ENCODE data around the gene RALGAPA2. TPM values are rescaled to one million over a fixed set of nuclear protein-coding genes. Genes with fewer than 3 reads are reported as not detected.

RALGAPA2 gene
- total and polyA plus RNA-seq, 9 donors: 8.4 to 31.7 (median 19.9) TPM

DNA sequence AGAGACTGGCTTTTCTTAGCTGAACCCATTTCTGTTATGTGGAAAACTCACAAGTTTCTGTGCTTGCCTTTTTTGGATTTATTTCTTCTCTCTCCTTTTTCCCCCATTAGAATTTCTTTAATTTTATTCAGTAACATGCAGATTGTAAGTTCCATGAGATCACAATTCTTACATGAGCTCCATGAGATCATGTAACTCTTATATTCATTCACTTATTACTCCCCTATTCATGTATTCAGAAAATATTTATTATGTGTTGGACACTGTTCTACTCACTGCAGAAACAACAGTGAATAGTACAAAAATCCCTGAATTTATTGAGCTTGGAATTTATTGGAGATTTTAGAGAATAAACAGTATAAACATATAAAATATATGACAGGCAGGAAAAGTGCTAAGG, 238.8 kb downstream of the RALGAPA2 start:
- H3K4me3 ChIP-seq: no peak overlapping the region
- DNase-seq: no peak
- H3K27me3 ChIP-seq: no peaks in the 10 kb centered on the region
- H3K4me1 ChIP-seq (ENCODE audit: insufficient read depth): no peaks in the 10 kb centered on the region
- TF ChIP-seq POLR2A (IDR thresholded peaks at IDR 0.05) (no peak), EP300 (IDR thresholded peaks at IDR 0.05) (no peak)
- TF ChIP-seq, protein P1, sequence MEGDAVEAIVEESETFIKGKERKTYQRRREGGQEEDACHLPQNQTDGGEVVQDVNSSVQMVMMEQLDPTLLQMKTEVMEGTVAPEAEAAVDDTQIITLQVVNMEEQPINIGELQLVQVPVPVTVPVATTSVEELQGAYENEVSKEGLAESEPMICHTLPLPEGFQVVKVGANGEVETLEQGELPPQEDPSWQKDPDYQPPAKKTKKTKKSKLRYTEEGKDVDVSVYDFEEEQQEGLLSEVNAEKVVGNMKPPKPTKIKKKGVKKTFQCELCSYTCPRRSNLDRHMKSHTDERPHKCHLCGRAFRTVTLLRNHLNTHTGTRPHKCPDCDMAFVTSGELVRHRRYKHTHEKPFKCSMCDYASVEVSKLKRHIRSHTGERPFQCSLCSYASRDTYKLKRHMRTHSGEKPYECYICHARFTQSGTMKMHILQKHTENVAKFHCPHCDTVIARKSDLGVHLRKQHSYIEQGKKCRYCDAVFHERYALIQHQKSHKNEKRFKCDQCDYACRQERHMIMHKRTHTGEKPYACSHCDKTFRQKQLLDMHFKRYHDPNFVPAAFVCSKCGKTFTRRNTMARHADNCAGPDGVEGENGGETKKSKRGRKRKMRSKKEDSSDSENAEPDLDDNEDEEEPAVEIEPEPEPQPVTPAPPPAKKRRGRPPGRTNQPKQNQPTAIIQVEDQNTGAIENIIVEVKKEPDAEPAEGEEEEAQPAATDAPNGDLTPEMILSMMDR (IDR thresholded peaks at IDR 0.05): no peak
- intact Hi-C loops (cut with DNase I): no loop called here
- no peak overlapping the region for H3K27ac ChIP-seq
- H3K9me3 ChIP-seq: no peaks in the 10 kb centered on the region
- no peaks in the 10 kb centered on the region for H3K36me3 ChIP-seq

DNA sequence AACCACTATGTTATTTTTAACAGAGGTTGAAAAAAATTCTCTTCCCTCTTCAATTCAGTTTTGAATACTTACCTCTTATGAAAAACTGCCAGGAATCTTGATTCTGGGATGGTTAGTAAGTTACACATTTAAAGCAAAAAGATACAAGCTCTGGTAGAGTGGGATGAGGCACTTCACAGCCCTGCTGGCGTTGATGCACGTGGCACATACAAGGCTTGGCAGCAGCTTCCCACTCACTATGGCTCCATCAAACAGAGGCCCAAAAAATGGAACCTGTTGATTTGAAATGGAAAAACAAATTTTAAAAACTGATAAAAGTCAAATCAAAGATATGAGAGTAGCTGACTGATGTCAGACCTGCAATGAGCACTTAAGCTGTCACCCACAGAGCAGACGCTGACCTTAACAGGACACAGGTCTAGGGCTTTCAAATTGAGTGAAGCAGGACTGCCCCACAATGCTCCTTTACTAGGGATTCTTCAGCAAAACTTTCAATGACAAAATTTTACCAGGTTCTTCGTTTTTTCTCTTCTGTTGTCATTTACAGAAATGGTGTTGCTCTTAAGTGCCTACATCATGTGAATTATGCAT, 239.7 kb downstream of the RALGAPA2 start:
- Histone ChIP-seq H3K36me3 (no peaks in the 10 kb centered on the region), H3K4me3 (no peak overlapping the region), H3K27ac (no peak overlapping the region), H3K4me1 (ENCODE audit: insufficient read depth) (no peaks in the 10 kb centered on the region), H3K9me3 (no peaks in the 10 kb centered on the region), H3K27me3 (no peaks in the 10 kb centered on the region)
- WGBS, 3 donors: 93 to 97% (median 95%) methylated on average over 4 of the region's 4 CpGs
- intact Hi-C loops (cut with DNase I): no loop called here
- TF ChIP-seq, protein P1 (IDR thresholded peaks at IDR 0.05): no peak
- TF ChIP-seq POLR2A (IDR thresholded peaks at IDR 0.05): no peak
- TF ChIP-seq EP300 (IDR thresholded peaks at IDR 0.05): no peak
- DNase-seq: no peak

DNA sequence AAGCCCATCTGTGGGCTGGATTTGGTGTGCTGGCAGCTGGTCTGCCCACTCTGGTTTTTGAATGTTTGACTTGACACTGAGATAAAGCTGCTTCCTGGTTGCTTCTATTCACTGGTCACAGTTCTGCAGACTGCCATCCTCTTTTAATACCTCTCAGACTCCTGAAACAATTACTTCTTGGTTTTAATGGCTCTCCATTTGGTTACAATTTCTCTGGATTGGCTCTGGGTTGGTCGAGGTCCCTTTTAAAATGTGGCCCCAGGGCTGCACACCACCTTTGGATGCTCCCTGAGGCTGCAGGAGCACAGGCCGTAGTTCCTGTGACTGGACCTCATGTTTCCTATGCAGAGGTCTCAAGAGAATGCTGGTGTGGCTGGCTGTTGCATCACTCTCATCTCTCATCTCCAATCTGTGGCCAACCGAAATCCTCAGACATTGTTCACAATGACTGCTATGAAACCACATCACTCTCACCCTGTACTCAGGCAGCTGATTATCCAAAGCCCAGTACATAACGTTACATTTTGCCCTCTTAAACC, 246.0 kb downstream of the RALGAPA2 start:
- Histone ChIP-seq H3K36me3 (no peaks in the 10 kb centered on the region), H3K27ac (no peak overlapping the region), H3K4me1 (ENCODE audit: insufficient read depth) (no peaks in the 10 kb centered on the region), H3K4me3 (no peak overlapping the region), H3K27me3 (no peaks in the 10 kb centered on the region), H3K9me3 (no peaks in the 10 kb centered on the region)
- 84 to 87% (median 86%) methylated on average over 4 of the region's 4 CpGs for WGBS, 3 donors
- TF ChIP-seq, protein P1 (IDR thresholded peaks at IDR 0.05): no peak
- TF ChIP-seq EP300 (IDR thresholded peaks at IDR 0.05): no peak
- TF ChIP-seq POLR2A (IDR thresholded peaks at IDR 0.05): no peak
- no peak for DNase-seq
- intact Hi-C loops (cut with DNase I): loop anchor here in 1 of 4 donors (10.0 kb wide), 1 partner anchor 62 kb away; no protein-coding TSS in a partner anchor

DNA sequence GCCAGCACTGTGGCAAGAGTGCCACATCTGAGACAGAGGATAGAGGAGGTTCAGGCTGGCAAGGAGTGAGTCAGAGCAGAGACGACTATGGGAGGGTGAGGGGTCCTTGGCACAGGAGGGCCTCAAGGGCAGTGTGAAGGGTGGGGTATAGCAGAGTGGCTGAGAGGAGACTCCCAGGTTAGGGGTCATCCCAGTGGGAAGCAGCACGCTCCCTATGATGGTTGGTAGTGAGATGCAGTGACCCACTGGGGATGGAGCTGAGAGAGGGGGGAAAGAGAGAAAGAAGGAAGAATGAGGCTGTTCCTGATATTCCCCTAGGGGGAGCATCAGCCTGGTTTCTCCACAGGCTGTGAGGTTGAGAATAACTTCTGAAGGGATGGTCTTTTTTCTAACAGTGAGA, 247.2 kb downstream of the RALGAPA2 start:
- no peak overlapping the region for H3K27ac ChIP-seq
- 76 to 88% (median 83%) methylated on average over 2 of the region's 2 CpGs for WGBS, 3 donors
- TF ChIP-seq, protein P1 (IDR thresholded peaks at IDR 0.05): no peak
- TF ChIP-seq EP300 (IDR thresholded peaks at IDR 0.05) (no peak), POLR2A (IDR thresholded peaks at IDR 0.05) (no peak)
- no peaks in the 10 kb centered on the region for H3K4me1 ChIP-seq (ENCODE audit: insufficient read depth)
- intact Hi-C loops (cut with DNase I): loop anchor here in 1 of 4 donors (10.0 kb wide), 1 partner anchor 60 kb away; no protein-coding TSS in a partner anchor
- H3K4me3 ChIP-seq: no peak overlapping the region
- DNase-seq: no peak
- H3K27me3 ChIP-seq: no peaks in the 10 kb centered on the region
- no peaks in the 10 kb centered on the region for H3K9me3 ChIP-seq
- H3K36me3 ChIP-seq: no peaks in the 10 kb centered on the region

All from ovary (tissue), 9 donors.